HG03045 (cell line): Measurements from ENCODE around the gene TAF4.

Experiments used
- ATAC-seq: cut with Tn5 transposase; IDR thresholded peaks from one replicate; pipeline ENCODE4 v1.9.1; 2021; ENCODE audit warnings: mild to moderate bottlenecking, moderate library complexity; ENCODE audit not compliant: unreplicated experiment

Gene TAF4

GRCh38 chr20:61966492-61967244, 99.0 kb downstream of the TAF4 start:
- ATAC-seq = no peak

DNA sequence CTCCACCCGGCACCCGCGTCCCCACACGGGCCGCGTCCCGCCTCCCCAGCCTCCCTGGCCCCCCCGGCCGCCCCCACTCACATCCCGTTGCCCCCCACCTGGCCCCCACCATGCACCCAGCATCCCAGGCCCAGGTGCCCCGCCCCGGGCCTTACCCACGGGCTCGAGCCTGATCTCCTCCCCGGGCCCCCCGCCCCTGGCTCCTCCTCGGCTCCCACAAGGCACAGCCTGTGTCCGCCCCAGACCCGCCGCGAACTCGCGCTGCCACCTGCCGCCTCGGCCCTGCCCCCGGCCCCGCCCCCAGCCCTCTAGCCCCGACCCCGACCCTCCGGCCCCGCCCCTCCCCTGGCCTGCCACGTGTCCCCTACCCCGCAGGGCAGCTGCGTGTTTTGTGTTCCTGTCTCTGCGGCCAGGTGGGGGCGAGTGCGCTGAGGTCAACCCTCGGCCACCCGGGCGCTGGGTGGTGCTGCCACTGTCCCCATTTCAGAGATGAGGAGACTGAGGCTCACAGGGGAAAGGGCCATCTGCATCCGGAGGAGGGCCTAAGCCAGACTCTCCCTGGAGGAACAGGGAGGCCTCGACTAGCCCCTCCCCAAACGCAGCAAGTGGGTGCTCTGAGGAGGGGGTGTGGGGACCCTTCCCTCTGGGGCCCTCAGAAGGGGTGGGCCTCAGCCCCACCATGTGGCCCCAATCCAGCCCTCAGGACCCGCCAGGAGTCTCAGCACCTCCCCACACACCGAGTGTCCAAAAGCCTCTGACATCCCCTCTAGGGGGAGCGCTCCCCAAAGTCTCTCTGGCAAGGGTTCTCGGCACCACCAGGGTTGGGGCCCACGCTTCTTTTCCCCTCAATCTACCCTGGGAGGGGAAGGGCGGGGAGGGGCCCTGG, 99.8 kb downstream of the TAF4 start:
- no peak for ATAC-seq

- ATAC-seq = no peak
Measured at GRCh38 chr20:61964675-61965605, 100.7 kb downstream of the TAF4 start.

- no peak for ATAC-seq
Measured at GRCh38 chr20:61963885-61964674, 101.6 kb downstream of the TAF4 start.

- no peak for ATAC-seq
Measured at GRCh38 chr20:61963149-61963548, 102.5 kb downstream of the TAF4 start.

DNA sequence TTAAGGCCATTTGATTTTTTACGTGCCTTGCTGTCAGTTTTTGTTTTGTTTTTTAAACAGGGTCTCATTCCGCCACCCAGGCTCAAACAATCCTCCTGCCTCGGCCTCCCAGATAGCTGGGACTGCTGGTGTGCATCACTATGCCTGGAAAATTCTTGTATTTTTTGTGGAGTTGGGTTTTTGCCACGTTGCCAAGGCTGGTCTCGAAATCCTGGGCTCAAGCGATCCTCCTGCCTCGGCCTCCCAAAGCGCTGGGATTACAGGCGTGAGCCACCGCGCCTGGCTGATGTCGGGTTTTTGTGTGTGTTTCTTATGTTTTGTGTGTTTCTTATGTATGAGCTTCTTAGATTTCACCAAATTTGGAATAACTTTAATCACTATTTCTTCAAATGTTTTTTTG, 104.8 kb downstream of the TAF4 start:
- no peak for ATAC-seq

- ATAC-seq = no peak
Measured at GRCh38 chr20:61958773-61959700, 106.6 kb downstream of the TAF4 start.

GRCh38 chr20:61957961-61958715, 107.5 kb downstream of the TAF4 start:
- no peak for ATAC-seq

GRCh38 chr20:61956396-61957342, 109.0 kb downstream of the TAF4 start:
- no peak for ATAC-seq

DNA sequence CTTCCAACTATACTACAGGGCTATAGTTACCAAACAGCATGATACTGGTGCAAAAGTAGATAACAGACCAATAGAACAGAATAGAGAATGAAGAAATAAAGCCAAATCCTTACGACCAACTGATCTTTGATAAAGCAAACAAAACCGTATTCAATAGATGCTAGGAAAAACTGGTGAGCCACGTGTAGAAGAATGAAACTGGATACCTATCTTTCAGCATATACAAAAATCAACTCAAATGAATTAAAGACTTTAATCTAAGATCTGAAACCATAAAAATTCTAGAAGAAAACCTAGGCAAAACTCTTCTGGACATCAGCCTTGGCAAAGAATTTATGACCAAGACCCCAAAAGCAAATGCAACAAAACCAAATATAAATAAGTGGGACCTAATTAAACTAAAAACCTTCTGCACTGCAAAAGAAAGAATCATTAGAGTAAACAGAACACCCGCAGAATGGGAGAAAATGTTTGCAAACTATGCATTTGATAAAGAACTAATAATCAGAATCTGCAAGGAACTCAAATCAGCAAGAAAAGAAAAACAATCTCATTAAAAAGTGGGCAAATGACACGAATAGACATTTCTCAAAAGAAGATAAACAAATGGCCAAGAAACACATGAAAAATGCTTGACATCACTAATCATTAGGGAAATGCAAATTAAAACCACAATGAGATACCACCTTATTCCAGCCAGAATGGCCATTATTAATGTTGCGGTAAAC, 109.8 kb downstream of the TAF4 start:
- no peak for ATAC-seq

GRCh38 chr20:61954276-61955021, 111.2 kb downstream of the TAF4 start:
- ATAC-seq = no peak

GRCh38 chr20:61953037-61954021, 112.4 kb downstream of the TAF4 start:
- no peak for ATAC-seq

GRCh38 chr20:61951695-61952533, 113.8 kb downstream of the TAF4 start:
- no peak for ATAC-seq

DNA sequence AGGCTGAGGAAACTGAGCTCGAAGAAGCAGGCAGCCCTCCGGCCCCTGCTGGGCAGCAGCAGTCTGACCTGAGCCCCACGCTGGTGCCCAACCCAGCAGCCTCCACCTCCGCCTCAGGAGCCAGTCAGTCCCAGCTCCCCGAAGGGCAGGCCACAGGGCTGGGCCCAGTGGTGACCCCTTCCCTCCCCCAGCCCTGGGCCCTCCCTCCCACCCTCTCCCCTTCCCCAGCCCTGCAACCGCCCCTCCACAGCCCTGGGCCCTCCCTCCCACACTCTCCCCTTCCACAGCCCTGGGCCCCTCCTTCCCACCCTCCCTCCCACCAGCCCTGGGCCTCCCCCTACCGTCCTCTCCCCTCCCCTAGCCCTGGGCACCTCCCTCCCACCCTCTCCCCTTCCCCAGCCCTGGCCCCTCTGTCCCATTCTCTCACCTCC, 115.0 kb downstream of the TAF4 start:
- ATAC-seq = no peak
